NCI-H2029 (cell line): ENCODE measurements around the gene PKP2.

Experiments used
- DNase-seq: peaks from one replicate; lab custom pipeline; 2025; lab: John Stamatoyannopoulos, UW

PKP2 gene

GRCh38 chr12:32896432-32897280, at the start of gene PKP2:
Gene PKP2, minus strand, starts transcription at chr12:32896777. Its CDS starts 46 bp downstream, at chr12:32896731.
- DNase-seq: peak; percentile 96

- DNase-seq: peak; percentile 53
These were observed 47.6 kb upstream of the PKP2 start for GRCh38 chr12:32944195-32944594.

- DNase-seq: no peak
These were observed 43.2 kb upstream of the PKP2 start for GRCh38 chr12:32939801-32940200.

- no peak for DNase-seq
These were observed 30.4 kb upstream of the PKP2 start for GRCh38 chr12:32926963-32927362.

GRCh38 chr12:32926356-32926755, 29.8 kb upstream of the PKP2 start:
- no peak for DNase-seq

GRCh38 chr12:32922546-32923297, 26.1 kb upstream of the PKP2 start:
- DNase-seq: no peak

GRCh38 chr12:32921397-32921796, 24.8 kb upstream of the PKP2 start:
- no peak for DNase-seq

- DNase-seq: no peak
These were observed 24.0 kb upstream of the PKP2 start for GRCh38 chr12:32920506-32921085.

- peak; percentile 14 for DNase-seq
These were observed 22.6 kb upstream of the PKP2 start for GRCh38 chr12:32918890-32919801.

GRCh38 chr12:32917094-32917611, 20.6 kb upstream of the PKP2 start:
- DNase-seq: no peak

- no peak for DNase-seq
These were observed 11.4 kb upstream of the PKP2 start for GRCh38 chr12:32907898-32908476.

GRCh38 chr12:32907166-32907565, 10.6 kb upstream of the PKP2 start:
- no peak for DNase-seq

GRCh38 chr12:32906399-32907165, 10.0 kb upstream of the PKP2 start:
- DNase-seq: peak; percentile 56

- no peak for DNase-seq
These were observed 7.2 kb upstream of the PKP2 start for GRCh38 chr12:32903763-32904162.

GRCh38 chr12:32903318-32903717, 6.7 kb upstream of the PKP2 start:
- no peak for DNase-seq

GRCh38 chr12:32902287-32902997, 5.9 kb upstream of the PKP2 start:
- no peak for DNase-seq

GRCh38 chr12:32901553-32901952, 5.0 kb upstream of the PKP2 start:
- no peak for DNase-seq

- peak; percentile 70 for DNase-seq
These were observed 1.4 kb upstream of the PKP2 start for GRCh38 chr12:32897687-32898573.

GRCh38 chr12:32897281-32897610, 669 bp upstream of the PKP2 start:
- no peak for DNase-seq
